HT1080 (cell line): ENCODE results near the gene RGMA. TPM values are rescaled to one million over a fixed set of nuclear protein-coding genes. Genes with fewer than 3 reads are reported as not detected.

Experiments used
- DNase-seq: peaks from one replicate; pipeline ENCODE4 v3.0.0-alpha.2; 2015; ENCODE audit warnings: low read depth
- total RNA-seq: library from RNA; depleted of rRNA; stranded (reverse); fragments of >200 nt; shearing (Covaris generic); gene quantifications from 2 replicates; pipeline ENCODE4 v1.2.3, GENCODE V29; 2014; rRNA removed

RGMA gene
- total RNA-seq, 1 experiment from 2014 or later: not detected

- no peak for DNase-seq
Measured at GRCh38 chr15:93020976-93021772, 67.8 kb downstream of the RGMA start.

DNA sequence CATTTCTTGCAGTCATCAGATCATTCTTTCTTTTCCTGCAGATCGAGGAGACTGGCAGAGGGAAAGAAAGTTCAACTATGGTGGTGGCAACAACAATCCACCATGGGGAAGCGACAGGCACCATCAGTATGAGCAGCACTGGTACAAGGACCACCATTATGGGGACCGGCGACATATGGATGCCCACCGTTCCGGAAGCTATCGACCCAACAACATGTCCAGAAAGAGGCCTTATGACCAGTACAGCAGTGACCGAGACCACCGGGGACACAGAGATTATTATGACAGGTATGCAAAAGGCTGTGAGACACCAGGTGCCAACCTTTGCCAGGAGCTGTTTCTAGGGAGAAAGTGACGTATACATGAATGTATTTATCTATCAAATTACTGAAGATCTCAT, 69.0 kb downstream of the RGMA start:
- DNase-seq: no peak

- DNase-seq: no peak
Measured at GRCh38 chr15:93019090-93019489, 69.9 kb downstream of the RGMA start.

- peak; percentile 26 for DNase-seq
Measured at GRCh38 chr15:93018574-93018973, 70.4 kb downstream of the RGMA start.

- DNase-seq: no peak
Measured at GRCh38 chr15:93017526-93017925, 71.5 kb downstream of the RGMA start.

GRCh38 chr15:93012786-93013185, 76.2 kb downstream of the RGMA start:
- DNase-seq: no peak

- DNase-seq: no peak
Measured at GRCh38 chr15:93007994-93008393, 81.0 kb downstream of the RGMA start.

DNA sequence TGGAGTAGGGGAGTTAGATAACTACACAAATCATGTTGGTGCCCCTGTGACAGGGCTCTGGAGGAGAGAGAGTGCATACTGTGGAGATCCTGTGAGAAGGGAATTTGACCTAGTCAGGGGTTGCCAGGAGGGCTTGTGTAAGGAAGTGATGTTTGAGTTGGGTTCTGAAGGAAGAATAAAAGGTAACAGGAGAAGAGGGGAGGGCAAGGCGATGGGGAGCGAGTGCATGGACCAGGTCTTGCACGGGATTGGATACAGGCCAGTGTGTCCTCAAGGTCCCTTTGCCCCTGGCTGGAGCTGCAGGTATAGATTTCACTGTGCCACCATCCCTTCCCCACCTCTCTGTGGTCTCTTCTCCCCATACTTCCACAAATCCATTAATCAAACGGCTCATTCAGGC, 83.9 kb downstream of the RGMA start:
- no peak for DNase-seq

DNA sequence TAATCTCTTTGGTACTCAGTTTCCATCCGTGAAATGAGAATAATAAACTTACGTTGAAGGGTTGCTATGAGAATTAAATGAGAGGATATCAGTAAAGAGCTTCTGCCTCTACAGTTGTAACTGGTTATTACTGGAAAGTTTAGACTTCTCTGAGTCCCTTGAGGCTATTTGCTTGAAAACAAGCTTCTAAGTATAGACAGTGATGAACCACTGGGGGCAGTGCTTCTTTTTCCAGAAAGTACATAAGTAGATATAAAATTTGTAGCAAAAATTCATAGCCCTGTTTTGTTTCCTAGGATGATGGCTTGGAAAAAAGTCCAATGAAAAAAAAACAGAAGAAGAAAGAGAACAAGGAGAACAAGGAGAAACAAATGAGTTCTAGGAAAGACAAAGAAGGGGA, 87.1 kb downstream of the RGMA start:
- DNase-seq: no peak

- no peak for DNase-seq
Measured at GRCh38 chr15:93001156-93001555, 87.9 kb downstream of the RGMA start.

DNA sequence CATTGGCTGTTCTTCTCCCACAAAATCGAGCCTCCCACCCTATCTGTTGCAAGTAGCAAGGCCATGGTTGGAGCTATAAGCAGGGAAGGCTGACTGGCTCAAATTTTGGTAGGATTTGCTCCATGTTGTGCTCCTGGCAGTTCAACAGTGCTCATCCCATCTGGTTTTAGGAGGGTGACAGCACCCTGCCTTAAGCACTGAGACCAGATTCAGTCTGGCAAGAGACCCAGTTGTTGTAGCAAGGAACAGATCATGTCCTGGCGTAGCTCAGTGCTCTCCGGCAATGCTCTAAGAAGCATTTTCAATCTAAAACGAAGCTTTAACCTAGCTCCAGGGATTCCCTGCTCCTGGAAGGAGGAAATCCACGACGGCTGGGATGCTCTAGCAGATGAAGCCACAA, 91.2 kb downstream of the RGMA start:
- no peak for DNase-seq

GRCh38 chr15:92992720-92993119, 96.3 kb downstream of the RGMA start:
- no peak for DNase-seq

DNA sequence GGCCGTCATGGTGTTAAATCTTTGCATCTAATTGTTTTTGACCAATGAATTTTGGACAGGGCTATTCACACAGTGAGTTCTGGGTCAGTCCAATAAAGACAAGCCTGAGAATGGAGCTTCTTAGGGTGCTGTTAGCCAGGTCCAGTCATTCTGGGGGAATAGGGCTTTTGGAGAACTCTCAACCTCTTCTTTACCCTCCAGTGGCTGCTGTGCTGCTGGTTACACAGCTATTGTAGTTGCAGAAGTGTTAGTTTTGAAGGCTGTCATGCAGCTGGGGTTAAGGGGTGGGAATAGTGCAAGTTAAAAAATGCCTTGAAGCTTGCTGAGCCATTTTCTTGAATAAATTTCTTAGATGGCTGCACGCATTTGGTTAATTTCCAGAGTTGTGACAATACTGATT, 99.0 kb downstream of the RGMA start:
- no peak for DNase-seq

DNA sequence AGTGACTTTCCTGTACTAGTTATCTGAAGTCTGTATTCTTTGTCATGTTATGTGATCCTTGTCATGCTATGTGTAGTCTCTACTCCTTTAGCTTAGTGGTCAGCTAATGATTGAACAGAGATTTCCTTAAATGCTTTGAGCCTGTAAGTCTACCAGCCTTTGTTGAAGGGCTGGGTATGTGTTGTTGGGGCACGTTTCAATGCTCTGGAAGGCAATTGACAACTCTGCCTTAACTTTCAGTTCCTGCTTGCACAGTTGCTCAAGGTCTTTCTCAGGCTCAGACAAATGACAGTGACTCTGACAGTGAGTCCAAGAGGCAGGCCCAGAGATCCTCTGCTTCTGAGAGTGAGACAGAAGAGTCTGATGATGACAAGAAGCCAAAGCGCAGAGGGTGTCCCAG, 99.5 kb downstream of the RGMA start:
- DNase-seq: no peak

Other genes with a start within 250 kb of the RGMA start
- gene CHD2, start 188.9 kb downstream of the RGMA start, total RNA-seq: 16.7 and 28.1 TPM in 2 replicates